ENCODE results near the gene CDC42EP5. TPM values are rescaled to one million over a fixed set of nuclear protein-coding genes. Genes with fewer than 3 reads are reported as not detected.
"Not testable (repeated sequence)": the region's sequence is repeated elsewhere in the genome, so short reads cannot be mapped to it uniquely, and the experiment has no call there.

Gene CDC42EP5
- 0.26 and 0.43 TPM in 2 replicates for total RNA-seq (2014; rRNA removed; shearing (Covaris generic))
- 0.12 and 0.87 TPM in 2 replicates for polyA plus RNA-seq (2015; cell fraction: cytosol; rRNA removed)
- 2.2 TPM in 1 of 2 replicates, not detected in the other for polyA plus RNA-seq (2015; cell fraction: nucleus; rRNA removed)

- no peak for DNase-seq (ENCODE audit: low read depth, low spot score)
Measured at GRCh38 chr19:54473071-54473891, at the start of gene CDC42EP5. Gene CDC42EP5 (minus strand): TSS chr19:54473296. CDS start chr19:54465547, 7,749 bp downstream.

GRCh38 chr19:54521860-54522513 lies 48.9 kb upstream of the CDC42EP5 start:
- in situ Hi-C loops (cut with HindIII; ENCODE audit: low pct_unique_long_range_greater_than_20kb, low sequenced_read_pairs): no loop called here

More at GRCh38 chr19:54473071-54473891, at the start of gene CDC42EP5:
- in situ Hi-C loops (cut with HindIII; ENCODE audit: low pct_unique_long_range_greater_than_20kb, low sequenced_read_pairs): no loop called here

GRCh38 chr19:54521022-54521859 lies 48.1 kb upstream of the CDC42EP5 start:
- no peak for DNase-seq (ENCODE audit: low read depth, low spot score)
- in situ Hi-C loops (cut with HindIII; ENCODE audit: low pct_unique_long_range_greater_than_20kb, low sequenced_read_pairs): no loop called here

More at GRCh38 chr19:54521860-54522513, 48.9 kb upstream of the CDC42EP5 start:
- DNase-seq (ENCODE audit: low read depth, low spot score): no peak

- in situ Hi-C loops (cut with HindIII; ENCODE audit: low pct_unique_long_range_greater_than_20kb, low sequenced_read_pairs): no loop called here
- DNase-seq (ENCODE audit: low read depth, low spot score): no peak
Measured at GRCh38 chr19:54518844-54519243, 45.7 kb upstream of the CDC42EP5 start.

GRCh38 chr19:54517483-54517882 lies 44.4 kb upstream of the CDC42EP5 start:
- peak; percentile 19 for DNase-seq (ENCODE audit: low read depth, low spot score)
- in situ Hi-C loops (cut with HindIII; ENCODE audit: low pct_unique_long_range_greater_than_20kb, low sequenced_read_pairs): no loop called here

GRCh38 chr19:54515156-54515555 lies 42.1 kb upstream of the CDC42EP5 start:
- in situ Hi-C loops (cut with HindIII; ENCODE audit: low pct_unique_long_range_greater_than_20kb, low sequenced_read_pairs): no loop called here
- no peak for DNase-seq (ENCODE audit: low read depth, low spot score)

- in situ Hi-C loops (cut with HindIII; ENCODE audit: low pct_unique_long_range_greater_than_20kb, low sequenced_read_pairs); DNase-seq (ENCODE audit: low read depth, low spot score): not testable (repeated sequence)
Measured at GRCh38 chr19:54509200-54509940, 36.3 kb upstream of the CDC42EP5 start.

GRCh38 chr19:54508487-54508886 lies 35.4 kb upstream of the CDC42EP5 start:
- in situ Hi-C loops (cut with HindIII; ENCODE audit: low pct_unique_long_range_greater_than_20kb, low sequenced_read_pairs); DNase-seq (ENCODE audit: low read depth, low spot score): not testable (repeated sequence)

GRCh38 chr19:54507824-54508223 lies 34.7 kb upstream of the CDC42EP5 start:
- no peak for DNase-seq (ENCODE audit: low read depth, low spot score)
- in situ Hi-C loops (cut with HindIII; ENCODE audit: low pct_unique_long_range_greater_than_20kb, low sequenced_read_pairs): no loop called here

- in situ Hi-C loops (cut with HindIII; ENCODE audit: low pct_unique_long_range_greater_than_20kb, low sequenced_read_pairs); DNase-seq (ENCODE audit: low read depth, low spot score): not testable (repeated sequence)
Measured at GRCh38 chr19:54507038-54507717, 34.1 kb upstream of the CDC42EP5 start.

- in situ Hi-C loops (cut with HindIII; ENCODE audit: low pct_unique_long_range_greater_than_20kb, low sequenced_read_pairs): no loop called here
- DNase-seq (ENCODE audit: low read depth, low spot score): no peak
Measured at GRCh38 chr19:54506079-54506478, 33.0 kb upstream of the CDC42EP5 start.

GRCh38 chr19:54505542-54505941 lies 32.4 kb upstream of the CDC42EP5 start:
- DNase-seq (ENCODE audit: low read depth, low spot score); in situ Hi-C loops (cut with HindIII; ENCODE audit: low pct_unique_long_range_greater_than_20kb, low sequenced_read_pairs): not testable (repeated sequence)

- DNase-seq (ENCODE audit: low read depth, low spot score): no peak
- in situ Hi-C loops (cut with HindIII; ENCODE audit: low pct_unique_long_range_greater_than_20kb, low sequenced_read_pairs): no loop called here
Measured at GRCh38 chr19:54502518-54503048, 29.5 kb upstream of the CDC42EP5 start, which contains the start of gene LAIR2. Gene LAIR2 (plus strand): TSS chr19:54502831. CDS start chr19:54502919, 88 bp downstream.

- DNase-seq (ENCODE audit: low read depth, low spot score); in situ Hi-C loops (cut with HindIII; ENCODE audit: low pct_unique_long_range_greater_than_20kb, low sequenced_read_pairs): not testable (repeated sequence)
Measured at GRCh38 chr19:54498451-54498772, 25.3 kb upstream of the CDC42EP5 start.

GRCh38 chr19:54497747-54498450 lies 24.8 kb upstream of the CDC42EP5 start:
- in situ Hi-C loops (cut with HindIII; ENCODE audit: low pct_unique_long_range_greater_than_20kb, low sequenced_read_pairs); DNase-seq (ENCODE audit: low read depth, low spot score): not testable (repeated sequence)

- in situ Hi-C loops (cut with HindIII; ENCODE audit: low pct_unique_long_range_greater_than_20kb, low sequenced_read_pairs); DNase-seq (ENCODE audit: low read depth, low spot score): not testable (repeated sequence)
Measured at GRCh38 chr19:54495284-54495683, 22.2 kb upstream of the CDC42EP5 start.

Measured in SK-MEL-5 (cell line).